GM21576 (cell line): ENCODE results near the gene TBL1X.

Experiments used
- ATAC-seq: cut with Tn5 transposase; IDR thresholded peaks from one replicate; pipeline ENCODE4 v1.9.1; 2021; ENCODE audit warnings: mild to moderate bottlenecking, moderate library complexity; ENCODE audit not compliant: unreplicated experiment

The TBL1X gene

DNA sequence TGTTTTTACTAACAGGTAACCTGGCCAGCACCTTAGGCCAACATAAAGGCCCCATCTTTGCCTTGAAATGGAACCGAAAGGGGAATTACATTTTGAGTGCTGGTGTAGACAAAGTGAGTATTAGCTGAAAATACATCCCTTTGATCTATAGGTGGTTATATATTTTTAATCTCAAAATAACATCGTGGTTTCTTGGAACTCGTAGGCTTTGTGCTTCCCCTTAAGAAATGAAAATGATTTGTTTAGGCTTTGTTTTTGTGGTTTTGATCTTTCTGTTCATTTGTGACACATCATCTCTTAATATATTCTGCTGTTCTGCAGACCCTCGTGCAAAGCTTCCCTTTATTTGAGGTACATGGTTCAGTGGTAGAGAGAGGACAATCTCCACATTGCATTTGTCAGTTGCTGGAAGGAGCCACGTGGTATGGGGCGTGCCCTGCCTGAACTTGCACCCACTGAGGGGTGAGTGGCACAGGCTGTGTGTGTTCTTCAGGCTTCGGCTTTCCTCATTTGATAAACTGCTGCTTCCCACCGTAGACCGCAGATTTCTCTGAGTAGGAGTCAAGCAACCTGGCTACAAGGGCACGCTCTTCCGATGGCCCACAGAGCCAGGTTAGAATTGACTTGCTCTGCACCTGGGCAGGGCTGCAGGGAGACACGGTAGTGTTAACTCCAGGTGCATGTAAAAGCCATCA lies 228.6 kb downstream of the TBL1X start:
- ATAC-seq = no peak

DNA sequence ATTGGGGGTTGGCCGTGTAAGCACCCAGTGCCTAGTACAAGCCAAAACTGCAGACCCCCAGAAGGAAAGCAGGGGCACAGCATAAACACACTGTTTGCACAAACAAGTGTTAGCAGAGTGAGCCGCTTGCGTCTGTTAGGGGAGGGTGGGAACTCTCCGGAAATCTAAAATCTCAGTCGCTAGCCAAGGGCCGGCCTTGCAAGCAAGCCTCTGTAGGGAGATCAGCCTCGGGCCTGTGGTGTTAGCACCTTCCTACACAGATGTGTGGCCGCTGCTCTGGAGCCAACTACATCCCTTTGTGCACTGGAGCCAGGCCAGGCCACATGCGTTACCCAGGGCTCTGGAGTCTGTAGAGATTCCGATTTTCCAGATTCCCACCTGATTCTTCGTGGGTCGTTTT lies 233.7 kb downstream of the TBL1X start:
- ATAC-seq = no peak

DNA sequence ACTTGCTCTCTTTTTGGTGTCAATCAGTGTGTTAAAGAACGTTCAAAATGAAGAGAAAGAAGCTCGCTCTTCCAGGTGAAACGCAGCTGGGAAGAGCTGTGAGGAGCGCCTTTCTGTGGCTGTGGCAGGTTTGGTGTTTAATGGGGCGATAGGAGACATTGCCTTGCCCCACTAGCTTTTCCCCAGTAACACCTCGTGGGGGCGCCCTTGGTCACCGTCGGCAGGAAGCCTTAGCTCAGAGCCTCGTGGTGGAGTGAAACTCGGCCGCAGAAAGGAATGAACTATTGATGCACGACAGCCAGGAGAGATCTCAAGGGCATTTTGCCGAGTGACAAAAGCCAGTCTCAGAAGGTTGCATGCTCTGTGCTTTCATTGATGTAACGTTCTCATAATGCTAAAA lies 235.7 kb downstream of the TBL1X start:
- no peak for ATAC-seq

DNA sequence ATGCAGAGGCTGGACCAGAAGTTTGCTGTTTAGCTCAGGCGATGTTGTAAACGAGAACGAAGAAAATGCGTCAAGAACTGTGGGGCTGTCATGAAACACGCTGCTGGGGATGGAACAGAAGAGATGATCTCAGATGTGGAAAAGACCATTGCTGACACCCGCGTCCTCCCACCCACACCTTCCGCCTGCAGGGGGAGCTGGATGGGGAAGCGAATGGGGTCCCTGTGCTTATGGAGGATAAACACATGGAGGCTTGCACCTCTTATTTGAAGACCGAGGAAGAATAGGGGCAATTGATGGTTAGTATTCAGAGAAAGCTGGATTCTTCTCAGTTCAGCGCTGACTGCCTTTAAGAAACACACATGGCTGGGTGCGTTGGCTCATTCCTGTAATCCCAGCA lies 236.9 kb downstream of the TBL1X start:
- ATAC-seq = no peak

DNA sequence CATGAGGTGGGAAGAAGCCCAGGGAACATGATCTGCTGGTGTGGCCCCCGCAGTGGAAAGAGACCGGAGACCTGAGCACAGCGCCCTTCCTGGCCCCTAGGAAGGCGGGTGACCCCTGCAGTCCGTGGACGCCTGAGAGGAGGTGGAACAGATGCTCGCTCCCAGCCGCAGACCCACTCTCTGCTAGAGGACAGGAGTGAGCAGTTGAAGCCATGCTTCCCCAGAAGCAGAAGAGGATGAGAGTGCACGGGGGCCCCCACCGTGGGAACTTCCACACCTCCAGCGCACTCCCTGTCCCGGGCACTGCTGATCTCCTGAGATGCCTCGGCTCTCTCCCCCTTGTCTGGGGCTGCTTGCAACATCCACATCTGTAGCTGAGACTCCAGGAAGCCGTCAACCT lies 238.5 kb downstream of the TBL1X start:
- no peak for ATAC-seq

DNA sequence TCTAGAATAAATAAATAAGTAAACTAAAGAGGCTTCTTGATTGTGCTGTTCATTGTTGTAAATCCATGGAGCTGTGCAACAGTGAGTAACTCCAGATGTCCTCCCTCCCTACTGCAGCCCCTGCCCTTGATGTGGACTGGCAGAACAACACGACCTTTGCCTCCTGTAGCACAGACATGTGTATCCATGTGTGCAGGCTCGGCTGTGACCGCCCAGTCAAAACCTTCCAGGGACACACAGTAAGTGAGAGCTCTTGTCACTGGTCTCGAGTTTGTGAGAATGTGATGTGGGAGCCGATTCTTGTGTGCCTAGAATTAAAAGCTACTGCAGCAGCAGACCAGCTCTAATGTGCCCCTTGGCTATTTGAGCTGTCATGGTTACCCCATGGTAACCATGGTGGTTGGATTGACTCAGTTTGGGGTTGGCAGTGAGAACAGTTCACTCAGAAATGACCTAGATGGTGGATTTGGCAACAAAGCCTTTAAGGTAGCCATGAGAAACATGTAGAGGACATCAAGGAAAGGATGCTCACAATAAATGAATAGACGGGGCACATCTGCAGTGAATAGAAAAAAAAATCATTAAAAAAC lies 240.1 kb downstream of the TBL1X start:
- ATAC-seq = no peak

DNA sequence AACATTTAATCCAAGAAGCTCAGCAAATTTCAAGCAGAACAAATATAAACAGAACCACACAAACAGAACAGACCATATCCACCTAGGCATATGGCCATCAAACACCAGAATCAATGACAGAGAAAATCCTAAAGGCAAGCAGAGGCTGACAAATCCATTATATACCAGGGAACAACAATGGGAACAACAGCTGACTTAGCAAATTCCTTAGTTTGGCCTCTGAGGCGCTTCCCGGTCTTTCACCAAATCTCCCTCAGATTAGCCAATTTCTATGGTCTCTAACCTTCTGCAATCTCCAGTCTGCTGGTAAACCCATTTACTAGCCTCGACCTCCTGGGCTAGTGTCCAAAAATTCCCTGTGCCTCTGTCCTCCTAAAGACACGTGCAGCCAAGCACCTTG lies 241.6 kb downstream of the TBL1X start:
- ATAC-seq = no peak

DNA sequence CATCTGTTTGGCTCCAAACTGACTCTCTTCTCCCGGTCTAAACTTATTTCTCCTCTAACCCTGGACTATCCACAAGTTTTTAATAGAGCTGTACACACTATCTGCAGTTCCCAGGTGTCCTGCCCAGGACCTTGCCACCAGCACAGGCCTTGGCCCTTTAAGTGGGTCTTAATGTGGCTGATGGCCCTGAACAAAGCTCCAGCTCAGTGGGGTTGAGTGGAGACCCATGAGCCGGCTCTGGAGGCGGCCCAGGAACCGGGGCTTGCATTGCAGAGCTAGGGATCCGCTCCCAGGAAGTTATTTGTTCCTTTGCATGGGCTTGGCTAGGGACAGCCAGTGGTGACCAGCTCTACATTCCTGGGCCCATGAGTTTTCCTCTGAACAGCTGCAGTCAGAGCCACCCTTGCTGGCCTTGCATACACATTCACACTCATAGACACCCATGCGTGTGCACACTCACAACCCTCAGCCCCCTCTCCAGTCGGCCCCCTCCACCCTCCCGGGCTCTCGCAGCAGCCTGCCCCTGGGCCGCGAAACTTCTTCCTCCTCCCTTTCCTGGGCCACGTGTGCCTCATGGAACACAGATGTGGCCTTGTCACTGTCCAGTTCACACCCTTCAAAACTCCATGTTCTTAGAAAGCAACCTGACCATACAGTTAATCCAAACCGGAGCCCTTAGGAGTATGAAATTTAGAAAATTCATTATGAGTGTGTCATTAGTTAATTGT lies 242.6 kb downstream of the TBL1X start:
- ATAC-seq = no peak

DNA sequence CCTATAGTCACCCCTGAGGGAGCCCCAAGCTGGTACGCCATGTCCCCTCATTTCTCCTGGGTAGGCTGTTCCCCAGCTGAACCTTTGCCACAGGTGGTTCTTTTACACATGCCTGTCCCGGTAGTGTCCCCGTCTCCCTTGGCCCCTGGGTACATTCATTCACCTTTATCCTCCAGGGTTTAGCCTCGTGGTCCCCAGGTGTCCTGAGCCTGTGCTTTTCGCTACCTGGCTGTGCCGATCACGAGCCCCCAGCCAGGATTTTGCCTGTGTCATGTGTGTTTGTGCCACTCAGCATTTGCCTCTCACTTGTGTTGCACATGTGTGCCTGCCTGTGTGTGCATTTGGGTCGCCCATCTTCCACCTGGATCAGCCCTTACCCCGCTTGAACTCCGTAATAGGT lies 243.2 kb downstream of the TBL1X start:
- ATAC-seq = no peak

DNA sequence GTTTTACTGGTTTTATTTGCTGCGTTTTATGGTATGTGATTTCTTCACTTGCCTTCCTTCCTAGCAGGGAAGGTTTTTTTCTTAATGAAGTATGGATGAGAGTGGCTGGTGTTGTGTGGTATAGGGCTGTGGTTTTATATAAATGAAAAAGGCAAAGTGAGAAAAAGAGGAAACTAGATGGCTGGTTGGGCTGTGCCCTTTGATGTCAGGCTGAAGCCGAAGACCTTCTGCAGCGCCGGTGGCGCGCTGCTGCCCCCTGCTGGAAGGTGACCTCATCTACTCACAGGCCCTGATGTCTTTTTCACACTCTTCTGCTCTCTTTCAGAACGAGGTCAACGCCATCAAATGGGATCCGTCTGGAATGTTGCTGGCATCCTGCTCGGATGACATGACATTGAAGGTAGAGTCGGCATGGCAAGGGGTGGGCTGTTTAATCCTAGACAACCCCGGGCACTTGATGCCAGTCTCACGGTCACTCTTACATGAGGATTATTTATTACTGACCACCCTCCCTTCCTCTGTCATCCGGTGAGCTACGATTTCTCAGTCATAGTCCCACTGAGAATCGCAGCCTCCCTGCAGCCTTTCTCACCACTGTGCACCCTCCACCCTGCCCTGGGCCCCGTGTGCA lies 244.2 kb downstream of the TBL1X start:
- ATAC-seq = peak; percentile 81

DNA sequence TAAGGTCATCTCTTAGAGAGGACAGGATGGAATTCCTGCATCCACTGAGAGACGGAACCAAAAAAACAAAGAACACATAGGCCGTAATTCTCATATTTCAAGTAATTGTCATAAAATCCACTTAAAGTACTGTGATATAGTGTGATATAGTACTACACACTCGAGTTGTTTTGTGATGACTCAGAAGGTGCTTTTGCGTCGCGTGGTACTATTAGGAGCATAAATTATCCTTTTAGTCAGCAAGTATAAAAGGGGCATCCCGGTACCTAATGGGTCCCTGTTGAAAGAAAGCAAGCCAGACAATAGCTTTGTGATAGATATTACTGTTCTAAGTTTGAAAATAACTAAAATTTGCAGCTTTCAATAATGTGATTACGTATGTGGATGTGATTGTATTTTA lies 245.5 kb downstream of the TBL1X start:
- ATAC-seq = no peak

DNA sequence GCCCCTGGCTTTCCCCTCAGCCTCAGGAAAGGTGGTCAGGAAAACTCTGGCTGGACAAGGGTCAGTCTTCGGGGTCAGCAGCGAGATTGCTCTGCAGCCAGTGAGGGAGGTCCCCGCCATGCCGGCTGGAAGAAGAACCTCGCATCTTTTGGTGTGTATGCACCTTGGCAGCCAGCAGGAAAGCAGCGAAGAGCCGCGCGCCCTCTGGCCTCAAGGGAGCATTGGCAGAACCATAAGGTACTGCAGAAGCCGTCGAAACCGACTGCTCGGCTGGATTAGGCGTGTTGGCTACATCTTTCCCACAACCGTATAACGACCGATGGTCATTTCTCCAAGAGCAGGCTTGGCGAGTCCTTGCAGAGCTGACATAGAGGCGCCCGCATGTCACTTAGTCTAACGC lies 252.5 kb downstream of the TBL1X start:
- ATAC-seq = no peak

DNA sequence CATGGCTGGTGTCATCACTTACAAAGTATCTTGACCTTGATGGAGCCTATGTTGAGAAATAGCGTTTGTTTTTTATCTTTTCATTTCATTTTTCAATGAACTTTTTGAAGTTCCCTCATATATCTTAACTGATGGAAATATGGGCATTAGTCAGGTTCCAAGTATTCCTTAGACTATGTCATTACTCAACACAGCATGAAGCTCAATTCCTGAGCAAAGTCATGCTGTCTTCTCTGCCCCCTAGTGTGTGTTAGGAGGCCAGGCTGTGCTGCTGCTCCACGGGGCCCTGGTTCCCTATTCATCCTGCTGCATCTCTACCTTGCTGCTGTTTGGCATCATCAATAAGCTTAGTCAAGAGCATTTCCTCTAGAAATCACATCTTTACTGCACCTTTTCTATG lies 259.9 kb downstream of the TBL1X start:
- no peak for ATAC-seq

DNA sequence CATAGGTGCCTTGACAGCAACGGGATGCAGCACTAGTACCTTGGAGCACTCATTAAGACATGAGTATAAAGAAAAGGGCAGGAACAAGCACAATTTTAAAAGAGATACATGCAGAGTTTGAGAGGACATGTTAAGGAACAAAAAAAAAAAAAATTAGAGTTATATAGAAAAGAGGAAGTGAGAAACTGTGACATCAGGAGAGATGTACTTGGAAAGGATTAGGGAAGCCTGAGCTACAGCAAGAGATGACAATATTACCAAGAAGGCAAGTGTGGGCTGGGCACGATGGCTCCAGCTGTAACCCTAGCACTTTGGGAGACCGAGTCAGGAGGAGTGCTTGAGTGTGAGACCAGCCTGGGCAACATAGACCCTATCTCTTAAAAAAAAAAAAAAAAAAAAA lies 263.4 kb downstream of the TBL1X start:
- ATAC-seq = no peak

DNA sequence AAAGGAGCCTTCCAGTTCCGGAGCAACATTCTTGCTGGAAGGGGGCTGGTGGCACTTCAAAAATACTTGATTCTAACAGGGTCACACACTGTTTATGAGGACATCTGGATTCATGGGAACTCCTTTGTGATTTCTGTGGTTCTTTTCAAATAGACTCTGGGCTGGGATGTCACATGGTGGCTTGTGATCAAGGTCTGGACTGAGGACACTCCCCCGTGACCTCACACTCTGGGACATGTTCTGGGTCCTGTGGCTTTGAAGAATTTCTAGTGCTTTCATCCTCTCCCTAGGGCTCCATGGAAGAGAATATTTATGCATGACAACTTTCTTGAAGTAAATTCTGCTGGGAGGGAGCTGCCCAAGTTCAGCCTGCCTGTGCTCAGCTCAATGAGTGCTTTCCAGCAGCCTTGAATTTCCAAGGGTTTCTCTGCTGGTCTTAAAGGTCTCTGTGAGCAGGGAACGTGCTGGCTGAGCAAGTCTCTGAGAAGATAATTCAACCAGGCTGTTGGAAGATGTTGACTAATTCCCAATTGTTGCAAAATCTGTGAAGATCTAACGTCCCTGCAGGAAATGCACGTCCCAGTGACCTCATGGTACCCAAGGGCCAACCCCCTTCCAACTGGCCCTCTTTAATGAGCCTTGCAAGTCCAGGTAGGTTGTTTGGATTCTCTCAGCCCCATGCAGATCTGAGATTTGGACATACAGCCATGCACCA lies 264.5 kb downstream of the TBL1X start:
- no peak for ATAC-seq

DNA sequence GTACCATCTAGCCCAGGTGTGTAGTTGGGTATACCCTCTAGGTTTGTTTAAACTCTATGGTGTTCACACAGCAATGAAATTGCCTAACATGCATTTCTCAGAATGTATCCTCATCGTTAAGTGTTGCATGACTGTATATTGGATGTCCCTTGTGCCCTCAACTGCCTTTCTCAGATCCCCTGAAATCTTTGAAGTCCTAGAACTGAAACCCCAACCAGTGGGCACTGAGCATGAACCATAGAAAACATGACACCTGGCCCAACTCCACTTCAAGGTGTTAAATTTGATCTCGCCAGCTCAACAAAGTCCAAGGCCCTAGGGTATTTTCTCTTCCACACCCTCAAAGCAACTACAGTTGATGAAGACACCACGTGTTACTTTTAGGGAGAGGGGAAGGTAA lies 265.2 kb downstream of the TBL1X start:
- ATAC-seq = no peak

DNA sequence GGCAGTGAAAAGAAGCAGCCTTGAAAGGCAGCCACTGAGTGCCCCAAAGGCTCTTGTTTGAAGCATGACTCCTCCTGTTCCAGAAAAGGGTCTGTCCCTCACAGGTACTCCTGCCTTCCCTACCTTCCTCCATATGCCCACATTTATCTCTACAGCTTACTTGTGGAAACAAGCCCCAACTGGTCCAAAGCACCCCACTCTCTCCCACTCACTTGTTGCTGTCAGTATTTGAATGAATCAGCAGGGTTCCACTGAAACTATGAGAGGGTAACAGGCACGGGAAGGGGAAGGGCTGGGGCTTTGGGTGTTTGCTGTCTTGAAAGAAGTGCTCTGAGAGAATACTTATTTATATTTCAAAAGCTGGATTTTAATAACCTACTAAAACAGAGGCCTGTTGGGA lies 265.9 kb downstream of the TBL1X start:
- no peak for ATAC-seq

DNA sequence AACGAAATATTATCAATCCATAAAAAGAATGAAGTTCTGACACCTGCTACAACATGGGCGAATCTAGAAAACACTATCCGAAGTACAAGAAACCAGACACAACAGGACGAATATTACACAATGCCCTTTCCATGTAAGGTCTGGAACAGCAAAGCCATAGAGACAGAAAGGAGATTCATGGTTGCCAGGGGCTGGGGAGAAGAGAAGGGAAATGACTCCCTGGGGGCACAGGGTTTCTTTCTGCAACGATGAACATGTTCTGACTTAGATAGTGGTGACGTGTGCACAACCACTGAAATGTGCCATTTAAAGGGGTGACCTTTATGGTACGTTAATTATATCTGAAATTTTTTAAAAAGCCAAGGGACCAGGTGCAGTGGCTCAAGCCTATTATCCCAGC lies 272.5 kb downstream of the TBL1X start:
- ATAC-seq = no peak

DNA sequence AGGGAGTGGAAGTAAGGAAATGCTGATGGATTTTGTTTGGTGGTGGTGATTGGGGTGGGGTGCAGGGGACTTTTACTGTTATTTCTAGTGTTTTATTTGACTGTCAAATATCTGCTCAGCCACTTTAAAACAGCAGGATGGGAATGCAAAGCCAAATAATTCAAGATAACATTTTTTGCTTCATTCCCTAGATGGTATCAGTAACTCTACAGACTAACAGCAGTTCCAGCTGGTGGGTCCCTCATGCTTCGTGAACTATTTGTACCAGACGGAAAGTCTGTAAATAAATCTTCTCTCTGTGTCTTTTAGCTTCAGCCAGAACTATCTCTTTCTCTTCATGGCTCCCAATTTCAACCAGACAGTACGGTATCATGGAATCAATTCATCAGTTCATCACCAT lies 273.3 kb downstream of the TBL1X start:
- no peak for ATAC-seq

DNA sequence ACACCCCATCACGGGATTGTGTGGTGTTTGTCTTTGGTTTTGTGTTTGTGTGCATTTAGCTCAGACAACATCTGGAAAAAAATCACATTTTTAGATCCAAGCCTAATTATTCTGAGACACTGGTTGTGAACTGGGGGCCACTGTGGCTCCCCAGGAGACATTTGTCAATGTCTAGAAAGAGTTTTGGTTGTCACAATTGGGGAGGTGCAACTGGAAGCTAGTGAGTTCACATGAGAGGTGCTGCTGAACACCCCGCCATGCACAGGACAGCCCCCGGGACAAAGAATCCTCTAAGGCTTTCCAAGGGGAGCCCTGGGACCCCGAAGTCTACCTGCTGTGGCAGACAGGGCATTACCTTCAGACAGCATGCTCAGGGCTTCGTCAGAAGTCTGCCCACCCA lies 274.3 kb downstream of the TBL1X start:
- no peak for ATAC-seq

DNA sequence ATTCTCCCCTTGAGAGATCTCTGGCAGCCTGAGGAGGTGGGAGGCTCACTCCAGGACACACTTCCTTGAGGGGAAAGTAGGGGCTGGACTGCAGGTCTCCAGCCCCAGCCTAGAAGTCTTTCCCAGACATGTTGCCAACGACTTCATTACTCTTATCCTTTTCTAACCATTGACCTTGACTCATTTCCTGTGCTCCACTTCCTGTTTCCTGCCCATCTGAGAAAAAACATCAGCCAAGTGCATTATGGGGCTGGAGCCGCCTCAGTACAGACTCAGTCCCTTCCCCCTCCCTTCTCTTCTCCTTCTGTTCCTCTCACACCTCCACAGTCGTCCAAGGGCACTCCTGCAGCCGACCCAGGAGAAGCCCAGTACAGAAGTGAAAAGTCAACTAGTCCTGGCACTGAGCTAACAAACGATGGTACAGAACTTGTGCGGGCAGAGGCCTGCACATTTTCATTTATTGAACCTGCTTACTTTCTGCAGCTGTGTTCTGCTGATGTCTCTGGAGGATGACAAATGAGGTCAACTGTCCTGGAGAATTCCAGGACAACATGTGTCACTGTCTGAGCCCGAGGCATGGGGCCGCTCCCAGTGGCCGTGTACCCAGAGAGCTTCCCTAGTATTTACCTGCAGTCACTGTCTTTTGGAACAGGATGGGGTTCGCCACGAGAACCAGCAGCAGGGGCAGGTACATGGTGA lies 280.7 kb downstream of the TBL1X start:
- ATAC-seq = no peak
